ENCODE data around the gene MARVELD2. TPM values are rescaled to one million over a fixed set of nuclear protein-coding genes. Genes with fewer than 3 reads are reported as not detected.

The MARVELD2 gene
- total RNA-seq, 1 donor from 2014 or later, result 6.5 TPM

GRCh38 chr5:69372394-69372793, 42.5 kb upstream of the MARVELD2 start:
- H3K4me3 Mint-ChIP-seq (ENCODE audit: unreplicated experiment), result no peak overlapping the region
- H3K27me3 Mint-ChIP-seq (ENCODE audit: unreplicated experiment), result no peaks in the 10 kb centered on the region
- no peaks in the 10 kb centered on the region for H3K9me3 Mint-ChIP-seq (ENCODE audit: unreplicated experiment)
- peaks cover 7% of the 10 kb centered on the region for H3K36me3 Mint-ChIP-seq (ENCODE audit: low read depth, unreplicated experiment)
- no peak overlapping the region for H3K27ac Mint-ChIP-seq (ENCODE audit: unreplicated experiment)
- DNase-seq (ENCODE audit: low spot score), result no peak
- TF ChIP-seq, protein P1, sequence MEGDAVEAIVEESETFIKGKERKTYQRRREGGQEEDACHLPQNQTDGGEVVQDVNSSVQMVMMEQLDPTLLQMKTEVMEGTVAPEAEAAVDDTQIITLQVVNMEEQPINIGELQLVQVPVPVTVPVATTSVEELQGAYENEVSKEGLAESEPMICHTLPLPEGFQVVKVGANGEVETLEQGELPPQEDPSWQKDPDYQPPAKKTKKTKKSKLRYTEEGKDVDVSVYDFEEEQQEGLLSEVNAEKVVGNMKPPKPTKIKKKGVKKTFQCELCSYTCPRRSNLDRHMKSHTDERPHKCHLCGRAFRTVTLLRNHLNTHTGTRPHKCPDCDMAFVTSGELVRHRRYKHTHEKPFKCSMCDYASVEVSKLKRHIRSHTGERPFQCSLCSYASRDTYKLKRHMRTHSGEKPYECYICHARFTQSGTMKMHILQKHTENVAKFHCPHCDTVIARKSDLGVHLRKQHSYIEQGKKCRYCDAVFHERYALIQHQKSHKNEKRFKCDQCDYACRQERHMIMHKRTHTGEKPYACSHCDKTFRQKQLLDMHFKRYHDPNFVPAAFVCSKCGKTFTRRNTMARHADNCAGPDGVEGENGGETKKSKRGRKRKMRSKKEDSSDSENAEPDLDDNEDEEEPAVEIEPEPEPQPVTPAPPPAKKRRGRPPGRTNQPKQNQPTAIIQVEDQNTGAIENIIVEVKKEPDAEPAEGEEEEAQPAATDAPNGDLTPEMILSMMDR (IDR thresholded peaks at IDR 0.05; ENCODE audit: unreplicated experiment), result no peak
- peaks cover 14% of the 10 kb centered on the region for H3K4me1 Mint-ChIP-seq (ENCODE audit: unreplicated experiment)

- H3K9me3 Mint-ChIP-seq (ENCODE audit: unreplicated experiment), result no peaks in the 10 kb centered on the region
- peaks cover 7% of the 10 kb centered on the region for H3K36me3 Mint-ChIP-seq (ENCODE audit: low read depth, unreplicated experiment)
- no peaks in the 10 kb centered on the region for H3K27me3 Mint-ChIP-seq (ENCODE audit: unreplicated experiment)
- TF ChIP-seq, protein P1 (IDR thresholded peaks at IDR 0.05; ENCODE audit: unreplicated experiment), result no peak
- peaks cover 4% of the 10 kb centered on the region for H3K4me1 Mint-ChIP-seq (ENCODE audit: unreplicated experiment)
- DNase-seq (ENCODE audit: low spot score), result no peak
- H3K27ac Mint-ChIP-seq (ENCODE audit: unreplicated experiment), result no peak overlapping the region
- H3K4me3 Mint-ChIP-seq (ENCODE audit: unreplicated experiment), result no peak overlapping the region
Observed at GRCh38 chr5:69374911-69375446, 39.9 kb upstream of the MARVELD2 start.

- no peak overlapping the region for H3K4me3 Mint-ChIP-seq (ENCODE audit: unreplicated experiment)
- no peak for DNase-seq (ENCODE audit: low spot score)
- no peak overlapping the region for H3K27ac Mint-ChIP-seq (ENCODE audit: unreplicated experiment)
- no peaks in the 10 kb centered on the region for H3K9me3 Mint-ChIP-seq (ENCODE audit: unreplicated experiment)
- H3K27me3 Mint-ChIP-seq (ENCODE audit: unreplicated experiment), result no peaks in the 10 kb centered on the region
- H3K4me1 Mint-ChIP-seq (ENCODE audit: unreplicated experiment), result no peaks in the 10 kb centered on the region
- H3K36me3 Mint-ChIP-seq (ENCODE audit: low read depth, unreplicated experiment), result peaks cover 7% of the 10 kb centered on the region
- TF ChIP-seq, protein P1 (IDR thresholded peaks at IDR 0.05; ENCODE audit: unreplicated experiment), result no peak
Observed at GRCh38 chr5:69378376-69378775, 36.5 kb upstream of the MARVELD2 start.

DNA sequence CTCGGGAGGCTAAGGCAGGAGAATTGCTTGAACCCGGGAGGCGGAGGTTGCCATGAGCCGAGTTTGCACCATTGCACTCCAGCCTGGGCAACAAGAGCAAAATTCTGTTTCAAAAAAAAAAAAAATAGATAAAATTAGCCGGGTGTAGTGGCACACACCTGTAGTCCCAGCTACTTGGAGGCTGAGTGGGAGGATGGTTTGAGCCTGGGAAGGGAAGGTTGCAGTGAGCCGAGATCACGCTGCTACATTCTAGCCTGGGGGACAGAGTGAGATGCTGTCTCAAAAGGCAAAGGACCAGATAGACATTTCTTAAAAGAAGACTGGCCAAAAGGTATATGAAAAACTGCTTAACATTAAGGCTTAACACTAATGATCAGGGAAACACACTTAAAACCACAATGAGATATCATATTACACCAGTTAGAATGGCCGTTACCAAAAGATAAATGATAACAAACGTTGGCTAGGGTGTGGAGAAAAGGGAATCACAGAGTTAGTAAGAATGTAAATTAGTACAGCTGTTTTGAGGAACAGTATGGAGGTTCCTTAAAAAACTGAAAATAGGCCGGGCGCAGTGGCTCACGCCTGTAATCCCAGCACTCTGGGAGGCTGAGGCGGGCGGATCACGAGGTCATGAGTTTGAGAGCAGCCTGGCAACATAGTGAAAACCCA, 10.1 kb upstream of the MARVELD2 start:
- H3K9me3 Mint-ChIP-seq (ENCODE audit: unreplicated experiment), result no peaks in the 10 kb centered on the region
- no peak overlapping the region for H3K27ac Mint-ChIP-seq (ENCODE audit: unreplicated experiment)
- H3K36me3 Mint-ChIP-seq (ENCODE audit: low read depth, unreplicated experiment), result peaks cover 8% of the 10 kb centered on the region
- H3K27me3 Mint-ChIP-seq (ENCODE audit: unreplicated experiment), result no peaks in the 10 kb centered on the region
- H3K4me3 Mint-ChIP-seq (ENCODE audit: unreplicated experiment), result no peak overlapping the region
- no peaks in the 10 kb centered on the region for H3K4me1 Mint-ChIP-seq (ENCODE audit: unreplicated experiment)
- no peak for DNase-seq (ENCODE audit: low spot score)
- TF ChIP-seq, protein P1 (IDR thresholded peaks at IDR 0.05; ENCODE audit: unreplicated experiment), result no peak

- TF ChIP-seq, protein P1 (IDR thresholded peaks at IDR 0.05; ENCODE audit: unreplicated experiment), result no peak
- peaks cover 6% of the 10 kb centered on the region for H3K4me1 Mint-ChIP-seq (ENCODE audit: unreplicated experiment)
- DNase-seq (ENCODE audit: low spot score), result peak; percentile 15
- peak overlapping the region; percentile 93 for H3K4me3 Mint-ChIP-seq (ENCODE audit: unreplicated experiment)
- H3K36me3 Mint-ChIP-seq (ENCODE audit: low read depth, unreplicated experiment), result peaks cover 20% of the 10 kb centered on the region
- H3K27me3 Mint-ChIP-seq (ENCODE audit: unreplicated experiment), result peaks cover 4% of the 10 kb centered on the region
- no peak overlapping the region for H3K27ac Mint-ChIP-seq (ENCODE audit: unreplicated experiment)
- H3K9me3 Mint-ChIP-seq (ENCODE audit: unreplicated experiment), result no peaks in the 10 kb centered on the region
Observed at GRCh38 chr5:69415584-69415958, 655 bp downstream of the MARVELD2 start.

Measured in endothelial cell (in vitro differentiated cells).